Glomerular endothelial cell (primary cell): ENCODE results near the gene DESI1. TPM values are rescaled to one million over a fixed set of nuclear protein-coding genes. Genes with fewer than 3 reads are reported as not detected.
"Not testable (repeated sequence)": the region's sequence is repeated elsewhere in the genome, so short reads cannot be mapped to it uniquely, and the experiment has no call there.

ENCODE experiments used
- DNase-seq: peaks from one replicate; pipeline ENCODE4 v3.0.0-alpha.2; 2011; ENCODE audit warnings: low read depth, low spot score; ENCODE audit errors: extremely low read depth
- total RNA-seq: library from RNA; depleted of rRNA; stranded (reverse); fragments of >200 nt; gene quantifications from 2 replicates; pipeline ENCODE4 v1.2.3, GENCODE V29; 2015

DESI1 gene
- total RNA-seq, 1 donor from 2014 or later: 59.6 TPM

DNA sequence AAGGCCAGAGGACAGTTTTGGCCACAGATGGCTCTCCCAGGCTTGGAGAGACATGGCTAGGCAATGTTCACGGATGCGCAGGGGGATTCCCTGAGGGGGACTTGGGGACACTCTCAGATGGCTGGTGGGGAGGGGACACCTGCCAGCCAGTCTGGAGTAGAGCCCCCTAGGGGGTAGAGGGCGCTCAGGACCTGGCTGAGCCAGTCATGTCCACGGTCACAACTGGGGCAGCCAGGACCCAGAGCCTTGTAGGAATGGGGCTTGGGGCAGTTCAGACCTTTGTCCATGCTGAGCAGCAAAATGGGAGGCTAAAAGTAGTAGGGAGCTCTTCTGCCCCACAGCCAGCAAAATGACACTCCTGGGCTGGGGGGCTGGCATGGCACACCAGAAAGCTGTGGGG, 58.4 kb downstream of the DESI1 start:
- DNase-seq: no peak

DNA sequence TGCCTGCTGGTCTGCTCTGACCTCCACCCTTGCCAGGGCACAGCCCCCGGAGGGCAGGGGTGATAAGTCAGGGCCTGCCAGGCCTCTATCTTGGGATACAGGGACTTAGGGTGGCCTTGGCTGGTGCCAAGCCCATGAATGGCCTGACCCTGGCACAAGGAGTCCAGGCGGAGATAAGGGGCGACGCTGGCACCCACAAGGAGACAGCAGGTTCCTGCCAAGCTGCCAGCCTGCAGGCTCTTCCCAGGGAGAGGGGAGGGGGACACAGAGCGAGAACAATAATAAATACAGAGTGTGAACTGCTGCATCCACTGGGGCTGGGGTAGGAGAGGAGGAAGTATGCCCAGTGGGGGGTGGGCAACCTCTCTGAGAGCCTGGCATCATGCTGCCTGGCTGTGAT, 59.1 kb downstream of the DESI1 start:
- no peak for DNase-seq

DNA sequence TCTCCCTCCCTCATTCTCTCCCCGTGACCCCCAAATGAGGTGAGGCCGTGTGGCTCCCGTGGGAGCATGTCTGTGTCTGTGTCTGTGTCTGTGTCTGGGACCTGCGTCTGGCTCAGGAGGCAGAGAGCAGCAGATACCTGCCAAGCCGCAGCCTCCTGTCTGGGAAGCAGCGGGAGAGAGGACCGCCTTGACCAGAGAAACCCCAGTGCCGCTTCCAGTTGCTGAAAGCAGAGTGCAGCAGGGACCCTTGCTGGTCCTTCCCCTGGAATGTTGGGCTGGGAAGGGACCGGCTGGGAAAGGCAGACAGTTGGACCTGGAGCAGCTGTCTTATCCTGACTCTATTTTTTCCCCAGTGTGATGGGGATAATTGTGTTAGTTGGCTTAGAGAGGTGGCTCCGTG, 59.5 kb downstream of the DESI1 start:
- no peak for DNase-seq

DNA sequence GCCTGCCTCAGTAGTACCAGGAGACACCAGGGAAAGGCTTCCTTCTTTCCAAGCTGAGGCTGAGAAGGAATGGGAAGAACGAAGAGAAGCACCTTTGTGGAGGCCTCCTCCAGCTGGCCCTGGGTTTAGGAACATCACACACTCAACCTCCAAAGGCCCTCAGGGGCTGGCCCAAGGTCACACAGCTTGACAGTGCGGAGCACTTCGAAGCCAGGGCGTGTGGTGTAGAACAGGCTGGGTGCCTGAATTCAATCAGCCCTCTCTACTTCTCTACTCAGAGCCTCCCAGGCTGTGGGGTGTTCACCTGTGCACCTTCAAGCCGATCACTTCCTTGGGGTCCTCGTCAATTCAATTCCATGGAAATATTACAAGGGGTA, 60.8 kb downstream of the DESI1 start:
- DNase-seq: no peak

DNA sequence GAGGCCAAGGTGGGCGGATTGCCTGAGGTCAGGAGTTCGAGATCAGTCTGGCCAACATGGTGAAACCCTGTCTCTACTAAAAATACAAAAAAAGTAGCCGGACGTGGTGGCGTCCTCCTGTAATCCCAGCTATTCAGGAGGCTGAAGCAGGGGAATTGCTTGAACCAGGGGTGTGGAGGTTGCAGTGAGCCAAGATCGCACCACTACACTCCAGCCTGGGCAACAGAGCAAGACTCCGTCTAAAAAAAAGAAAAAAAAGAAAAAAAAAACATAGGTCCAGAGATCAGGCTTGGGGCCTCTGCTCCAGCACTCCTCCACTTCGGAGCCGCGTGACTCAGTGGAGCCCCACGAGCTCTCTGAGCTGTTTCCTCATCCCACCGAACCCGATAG, 62.6 kb downstream of the DESI1 start:
- DNase-seq: not testable (repeated sequence)

DNA sequence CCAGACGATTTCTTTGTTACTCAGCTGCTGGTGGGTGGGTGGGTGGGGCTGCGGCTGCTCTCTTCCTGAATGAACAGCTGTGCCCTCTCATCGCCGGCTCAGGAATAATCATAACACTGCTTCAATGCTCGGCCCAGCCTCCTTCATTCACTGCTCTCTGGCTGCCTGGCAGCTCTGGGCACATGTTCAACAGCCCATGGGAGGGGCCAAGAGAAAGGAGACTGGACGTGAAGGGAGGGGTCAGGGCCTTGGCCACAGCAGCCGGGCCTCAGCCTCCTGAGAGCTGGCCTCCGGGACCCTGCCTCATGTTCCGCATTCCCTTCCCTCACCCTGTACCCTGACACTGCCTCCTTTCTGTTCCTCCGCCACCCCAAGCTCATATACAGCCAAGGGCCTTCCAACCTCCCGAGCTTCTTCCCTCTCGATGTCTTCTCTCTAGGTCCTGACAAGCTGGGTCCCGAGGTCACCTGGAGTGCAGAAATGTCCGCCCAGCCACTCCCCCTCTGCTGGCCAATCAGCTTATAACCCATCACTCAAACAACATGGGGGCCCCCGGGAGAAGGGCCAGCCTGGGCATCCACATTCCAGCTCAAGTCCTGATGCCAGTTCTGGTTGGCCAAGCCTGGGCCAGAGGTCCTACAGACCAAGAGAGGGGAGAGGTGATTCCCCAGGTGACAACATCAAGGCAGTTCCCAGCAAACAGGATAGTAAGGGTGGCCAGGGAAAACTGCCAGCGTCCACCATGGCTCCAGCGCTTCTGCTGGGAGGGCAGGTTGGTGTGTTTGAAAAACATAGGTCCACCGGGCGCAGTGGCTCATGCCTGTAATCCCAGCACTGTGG, 63.2 kb downstream of the DESI1 start:
- DNase-seq: no peak

DNA sequence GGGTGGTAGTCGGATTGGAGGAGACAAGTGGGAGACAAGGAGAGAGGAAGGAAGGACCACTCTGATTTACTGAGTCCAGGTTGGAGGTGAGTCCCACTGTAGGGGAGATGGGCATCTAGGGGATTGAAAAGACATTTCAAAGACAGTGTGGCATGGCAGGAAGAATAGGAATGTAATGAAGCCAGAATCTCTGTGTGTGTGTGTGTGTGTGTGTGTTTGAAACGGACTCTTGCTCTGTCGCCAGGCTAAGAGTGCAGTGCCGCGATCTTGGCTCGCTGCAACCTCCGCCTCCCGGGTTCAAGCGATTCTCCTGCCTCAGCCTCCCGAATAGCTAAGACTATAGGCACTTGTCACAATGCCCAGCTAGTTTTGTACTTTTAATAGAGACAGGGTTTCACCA, 64.3 kb downstream of the DESI1 start:
- no peak for DNase-seq

DNA sequence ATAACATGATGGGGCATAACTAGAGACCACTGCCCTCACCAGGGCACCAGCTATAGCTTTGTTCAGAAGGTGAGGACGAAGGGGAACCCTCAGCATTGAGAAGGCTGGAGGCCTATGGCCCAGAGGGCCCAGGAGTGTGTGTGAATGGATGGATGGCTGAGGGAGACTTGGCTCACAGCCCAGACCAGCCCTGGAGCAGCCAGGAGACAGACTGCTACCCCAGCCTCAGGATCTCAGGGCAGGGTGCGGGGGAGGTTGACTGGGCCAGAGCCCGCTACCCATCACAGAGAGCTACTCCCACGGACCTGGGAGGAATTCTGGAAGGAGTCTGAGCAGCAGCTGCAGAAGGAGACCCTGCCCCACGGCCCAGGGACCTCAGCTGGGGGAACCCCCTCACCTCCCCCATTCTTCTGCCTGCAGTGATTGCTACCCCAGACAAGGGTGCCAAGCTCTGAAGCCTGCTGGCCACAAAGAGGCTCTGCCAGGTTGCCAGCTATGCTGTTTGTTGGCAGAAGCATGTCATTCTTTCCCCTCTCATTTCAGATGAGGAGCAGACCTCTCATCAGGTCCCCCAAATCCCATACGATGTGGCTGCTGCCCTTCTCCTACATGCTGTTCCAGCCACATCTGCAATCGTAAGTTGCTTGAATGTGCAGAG, 65.4 kb downstream of the DESI1 start:
- no peak for DNase-seq

DNA sequence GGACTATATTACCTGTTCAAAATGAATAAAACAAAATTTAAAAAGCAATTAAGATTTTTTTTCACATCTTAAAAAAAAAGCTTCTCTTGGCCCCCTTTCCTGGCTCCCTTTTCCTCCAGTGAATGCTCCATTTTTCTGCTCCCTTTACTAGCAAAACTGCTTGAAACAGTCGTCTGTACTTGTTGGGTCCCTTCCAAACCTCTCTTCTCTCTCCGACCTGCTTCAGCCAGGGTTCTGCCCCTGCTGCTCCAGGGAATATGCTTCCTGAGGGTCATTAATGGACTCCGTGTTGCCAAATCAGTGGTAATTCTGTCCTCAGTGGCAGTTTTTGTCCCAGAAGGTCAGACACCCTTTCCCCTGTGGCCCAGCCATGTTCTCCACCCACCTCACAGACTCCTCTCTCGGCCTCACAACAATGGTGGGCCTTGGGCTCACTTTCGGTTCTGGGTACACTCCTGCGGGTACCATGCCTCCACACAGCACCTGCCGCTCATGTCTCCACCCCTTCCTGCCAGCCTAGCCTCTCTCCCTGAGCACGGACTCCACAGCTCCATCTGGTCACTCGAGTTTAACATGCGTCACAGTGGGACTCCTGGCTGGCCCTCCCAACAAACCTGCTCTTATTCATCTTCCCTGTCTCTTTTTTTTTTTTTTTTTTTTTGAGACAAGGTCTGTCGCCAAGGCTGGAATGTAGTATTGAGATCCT, 68.8 kb downstream of the DESI1 start:
- no peak for DNase-seq

DNA sequence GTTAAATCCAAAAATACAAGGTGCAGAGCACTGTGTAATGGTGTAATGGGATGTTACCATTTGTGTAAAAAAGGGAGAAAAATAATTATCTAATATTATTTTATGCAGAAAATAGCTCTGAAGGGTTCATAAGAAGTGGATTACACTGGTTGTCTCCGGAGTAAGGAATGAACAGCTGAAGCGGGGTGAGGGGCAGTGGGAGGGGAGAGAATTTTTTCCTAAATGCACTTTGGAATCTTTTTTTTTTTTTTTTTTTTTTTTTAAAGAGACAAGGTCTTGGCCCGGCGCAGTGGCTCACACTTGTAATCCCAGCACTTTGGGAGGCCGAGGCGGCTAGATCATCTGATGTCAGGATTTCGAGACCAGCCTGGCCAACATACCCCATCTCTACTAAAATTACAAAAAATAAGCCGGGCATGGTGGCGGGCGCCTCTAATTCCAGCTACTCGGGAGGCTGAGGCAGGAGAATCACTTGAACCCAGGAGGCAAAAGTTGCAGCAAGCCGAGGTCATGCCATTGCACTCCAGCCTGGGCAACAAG, 69.8 kb downstream of the DESI1 start:
- DNase-seq: no peak

DNA sequence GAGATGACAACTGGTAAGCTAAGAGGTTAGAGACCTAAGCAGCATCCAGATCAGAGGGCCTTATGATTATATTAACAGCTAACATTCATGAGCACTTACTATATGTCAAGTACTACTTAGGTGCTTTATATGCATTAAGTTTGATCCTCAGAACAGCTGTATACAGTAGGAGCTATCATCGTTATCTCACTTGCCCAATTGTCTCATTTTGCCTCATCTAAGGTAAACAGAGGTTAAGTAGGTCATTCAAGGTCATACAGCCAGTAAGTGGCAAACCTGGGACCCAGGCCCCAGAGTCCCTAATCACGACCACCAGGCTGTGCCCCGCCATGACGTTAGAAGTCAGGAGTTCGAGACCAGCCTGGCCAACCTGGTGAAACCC, 72.0 kb downstream of the DESI1 start:
- DNase-seq: no peak

Other genes with a start within 250 kb of the DESI1 start
- 5.0 and 8.1 TPM in 2 replicates for gene TEF, start 239.1 kb downstream of the DESI1 start, total RNA-seq
- 45.5 and 49.9 TPM in 2 replicates for gene TOB2, start 174.2 kb downstream of the DESI1 start, total RNA-seq
- gene PHF5A, start 152.4 kb downstream of the DESI1 start, total RNA-seq: 26.1 and 43.8 TPM in 2 replicates
- gene ACO2, start 151.9 kb downstream of the DESI1 start, total RNA-seq: 84.3 and 87.2 TPM in 2 replicates
- gene POLR3H, start 76.6 kb downstream of the DESI1 start, total RNA-seq: 9.8 and 18.1 TPM in 2 replicates
- 0.41 TPM in 1 of 2 replicates, not detected in the other for gene CSDC2, start 60.0 kb downstream of the DESI1 start, total RNA-seq
- 17.7 and 18.9 TPM in 2 replicates for gene PMM1, start 31.2 kb downstream of the DESI1 start, total RNA-seq
- gene XRCC6, start 252 bp upstream of the DESI1 start, total RNA-seq: 251 and 256 TPM in 2 replicates
- 122 and 123 TPM in 2 replicates for gene SNU13, start 67.8 kb upstream of the DESI1 start, total RNA-seq
- 0.34 and 0.64 TPM in 2 replicates for gene MEI1, start 78.5 kb upstream of the DESI1 start, total RNA-seq
- 4.6 and 5.2 TPM in 2 replicates for gene CCDC134, start 179.6 kb upstream of the DESI1 start, total RNA-seq
- gene SREBF2, start 212.1 kb upstream of the DESI1 start, total RNA-seq: 78.9 and 100 TPM in 2 replicates